ENCODE measurements around the gene ITGA5. TPM values are rescaled to one million over a fixed set of nuclear protein-coding genes. Genes with fewer than 3 reads are reported as not detected.

The ITGA5 gene
- total RNA-seq, 1 experiment from 2014 or later = 49.7 TPM

DNA sequence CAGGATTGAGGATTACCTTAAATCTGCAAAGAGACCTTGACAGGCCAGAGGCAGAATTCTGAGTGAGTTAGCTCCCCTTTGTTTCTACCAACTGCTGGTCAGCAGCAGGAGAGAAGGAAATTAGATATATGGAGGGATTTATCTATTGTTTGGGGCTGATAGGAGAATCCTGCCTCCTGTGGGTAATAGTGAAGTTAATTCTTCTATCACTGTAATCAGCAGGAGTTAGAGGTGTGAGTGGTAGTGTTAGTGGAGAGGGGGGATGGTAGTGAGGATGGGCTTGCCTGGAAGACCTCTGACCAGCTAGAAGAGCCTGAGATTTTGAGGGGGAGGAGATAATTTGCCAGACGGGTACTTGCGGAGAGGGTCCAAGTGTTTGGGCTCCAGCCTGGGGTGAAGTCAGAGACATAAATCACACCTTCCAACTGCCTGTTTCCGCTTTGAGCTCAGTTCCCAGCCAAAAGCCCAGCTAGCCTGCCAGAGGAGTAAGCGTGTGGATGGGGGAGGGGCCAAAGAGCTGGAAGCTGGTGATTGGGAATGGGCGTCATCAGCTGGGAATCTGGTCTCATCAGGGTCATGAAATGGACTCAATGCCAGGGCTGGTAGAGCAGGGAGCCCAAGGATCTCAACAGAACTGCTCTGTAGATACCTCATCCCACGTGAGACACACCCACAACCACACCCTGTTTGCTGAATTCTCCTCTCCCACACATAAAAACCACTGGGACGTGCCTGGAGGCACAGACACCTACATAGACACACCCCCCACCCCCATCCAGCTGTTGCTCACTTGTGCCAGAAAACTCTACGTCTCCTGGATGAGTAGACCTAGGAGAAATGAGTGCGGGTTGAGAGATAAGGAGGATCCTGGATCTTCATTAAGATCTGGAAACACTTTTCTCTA is 13.1 kb upstream of the ITGA5 start:
- ChIA-PET POLR2A (no interaction called here), RAD21 (ENCODE audit: low non-redundant PET in 1 of 2, low total read pairs in 2 of 2, uncharacterized antibody in 2 of 2, unreplicated experiment in 2 of 2) (no interaction called here), CTCF (interaction anchor here (1.6 to 4.1 kb wide), 2 partner anchors 7 to 32 kb away, joined by 6 to 22 read pairs; no protein-coding TSS in a partner anchor)
- no peak overlapping the region for H3K4me3 ChIP-seq (replicated peaks in 1 of 2; ENCODE audit: low read depth in 1 of 2, low read length in 2 of 2)
- H3K27me3 ChIP-seq (ENCODE audit: insufficient read depth, low read length) = no peaks in the 10 kb centered on the region
- TF ChIP-seq, protein P1, sequence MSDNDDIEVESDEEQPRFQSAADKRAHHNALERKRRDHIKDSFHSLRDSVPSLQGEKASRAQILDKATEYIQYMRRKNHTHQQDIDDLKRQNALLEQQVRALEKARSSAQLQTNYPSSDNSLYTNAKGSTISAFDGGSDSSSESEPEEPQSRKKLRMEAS (IDR thresholded peaks at IDR 0.05) = 0 out of 2 replicates have a peak, but pooled peaks have one; percentile 7
- TF ChIP-seq, protein P2, sequence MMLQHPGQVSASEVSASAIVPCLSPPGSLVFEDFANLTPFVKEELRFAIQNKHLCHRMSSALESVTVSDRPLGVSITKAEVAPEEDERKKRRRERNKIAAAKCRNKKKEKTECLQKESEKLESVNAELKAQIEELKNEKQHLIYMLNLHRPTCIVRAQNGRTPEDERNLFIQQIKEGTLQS (IDR thresholded peaks at IDR 0.05) = no peak
- TF ChIP-seq, protein P3, sequence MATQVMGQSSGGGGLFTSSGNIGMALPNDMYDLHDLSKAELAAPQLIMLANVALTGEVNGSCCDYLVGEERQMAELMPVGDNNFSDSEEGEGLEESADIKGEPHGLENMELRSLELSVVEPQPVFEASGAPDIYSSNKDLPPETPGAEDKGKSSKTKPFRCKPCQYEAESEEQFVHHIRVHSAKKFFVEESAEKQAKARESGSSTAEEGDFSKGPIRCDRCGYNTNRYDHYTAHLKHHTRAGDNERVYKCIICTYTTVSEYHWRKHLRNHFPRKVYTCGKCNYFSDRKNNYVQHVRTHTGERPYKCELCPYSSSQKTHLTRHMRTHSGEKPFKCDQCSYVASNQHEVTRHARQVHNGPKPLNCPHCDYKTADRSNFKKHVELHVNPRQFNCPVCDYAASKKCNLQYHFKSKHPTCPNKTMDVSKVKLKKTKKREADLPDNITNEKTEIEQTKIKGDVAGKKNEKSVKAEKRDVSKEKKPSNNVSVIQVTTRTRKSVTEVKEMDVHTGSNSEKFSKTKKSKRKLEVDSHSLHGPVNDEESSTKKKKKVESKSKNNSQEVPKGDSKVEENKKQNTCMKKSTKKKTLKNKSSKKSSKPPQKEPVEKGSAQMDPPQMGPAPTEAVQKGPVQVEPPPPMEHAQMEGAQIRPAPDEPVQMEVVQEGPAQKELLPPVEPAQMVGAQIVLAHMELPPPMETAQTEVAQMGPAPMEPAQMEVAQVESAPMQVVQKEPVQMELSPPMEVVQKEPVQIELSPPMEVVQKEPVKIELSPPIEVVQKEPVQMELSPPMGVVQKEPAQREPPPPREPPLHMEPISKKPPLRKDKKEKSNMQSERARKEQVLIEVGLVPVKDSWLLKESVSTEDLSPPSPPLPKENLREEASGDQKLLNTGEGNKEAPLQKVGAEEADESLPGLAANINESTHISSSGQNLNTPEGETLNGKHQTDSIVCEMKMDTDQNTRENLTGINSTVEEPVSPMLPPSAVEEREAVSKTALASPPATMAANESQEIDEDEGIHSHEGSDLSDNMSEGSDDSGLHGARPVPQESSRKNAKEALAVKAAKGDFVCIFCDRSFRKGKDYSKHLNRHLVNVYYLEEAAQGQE (IDR thresholded peaks at IDR 0.05; ENCODE audit: low read depth) = no peak
- peak; percentile 63; the same call in 1 of the 2 replicates for TF ChIP-seq EGR1 (IDR thresholded peaks at IDR 0.05; ENCODE audit: low read depth)
- no peak for TF ChIP-seq RAD21 (IDR thresholded peaks at IDR 0.05; ENCODE audit: low read depth)
- H3K9ac ChIP-seq (ENCODE audit: low read length) = no peak overlapping the region
- H2AFZ ChIP-seq (ENCODE audit: low read depth, low read length, poor library complexity, severe bottlenecking) = no peak overlapping the region
- H3K9me3 ChIP-seq (ENCODE audit: control insufficient read depth in 1 of 2, insufficient read depth in 1 of 2, low read depth in 1 of 2, low read length in 2 of 2) = no peaks in the 10 kb centered on the region
- H3K79me2 ChIP-seq (ENCODE audit: insufficient read depth, low read length) = no peaks in the 10 kb centered on the region
- ATAC-seq = peak; percentile 63
- H4K20me1 ChIP-seq (ENCODE audit: insufficient read depth) = no peaks in the 10 kb centered on the region
- BruUV-seq (replicated peaks) = no TSS peak
- H3K4me1 ChIP-seq (ENCODE audit: control insufficient read depth in 1 of 2, insufficient read depth in 2 of 2, low read length in 2 of 2) = peaks cover 7 to 16% of the 10 kb centered on the region in 2 experiments
- peak overlapping the region; percentile 54 for H3K4me2 ChIP-seq (ENCODE audit: low read length)
- no peak for DNase-seq (ENCODE audit: low read depth, low spot score)
- intact Hi-C loops (cut with micrococcal nuclease) = no loop called here
- no peaks in the 10 kb centered on the region for H3K9me2 ChIP-seq (ENCODE audit: insufficient read depth)
- no peak overlapping the region for H3K27ac ChIP-seq (ENCODE audit: low read depth, low read length)
- no peaks in the 10 kb centered on the region for H3K36me3 ChIP-seq (ENCODE audit: control insufficient read depth in 1 of 2, insufficient read depth in 2 of 2, low read length in 2 of 2)
